NCI-H2196 (cell line): ENCODE data around the gene USP36.

Experiments used
- DNase-seq: peaks from one replicate; lab custom pipeline; 2025; ENCODE audit not compliant: unreplicated experiment; lab: John Stamatoyannopoulos, UW

USP36 gene

DNA sequence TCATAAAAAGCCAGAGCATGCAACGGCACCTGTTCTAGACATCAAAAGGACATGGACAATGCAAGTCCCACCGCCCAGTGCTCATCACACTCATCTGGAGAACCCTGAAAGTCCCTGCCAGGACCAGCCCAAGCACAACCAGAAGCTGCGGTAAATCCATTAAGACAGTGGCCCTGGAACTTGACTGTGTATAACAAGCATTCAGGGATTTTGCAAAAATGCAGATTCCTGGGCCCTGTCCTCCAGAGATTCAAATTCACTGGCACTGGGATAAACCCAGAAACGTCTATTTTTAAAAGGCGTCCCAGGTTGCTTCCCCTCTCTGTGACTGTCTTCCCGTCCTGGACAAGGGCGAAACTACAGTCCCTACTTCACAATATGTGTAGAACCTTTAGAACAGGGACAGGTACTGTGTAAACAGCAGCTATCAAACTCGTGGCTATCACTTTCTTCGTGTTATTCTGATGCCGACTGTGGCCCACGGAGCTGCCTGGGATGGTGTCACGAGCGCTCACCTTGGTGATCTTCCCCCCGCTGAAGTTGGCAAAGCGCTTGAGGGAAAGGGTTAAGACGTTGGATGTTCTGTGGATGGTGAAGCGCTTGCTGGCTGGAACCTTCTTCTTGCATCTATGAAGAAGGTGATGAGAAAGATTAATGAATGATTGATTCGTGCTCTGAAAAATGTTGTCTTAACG, 22.3 kb downstream of the USP36 start:
- no peak for DNase-seq

DNA sequence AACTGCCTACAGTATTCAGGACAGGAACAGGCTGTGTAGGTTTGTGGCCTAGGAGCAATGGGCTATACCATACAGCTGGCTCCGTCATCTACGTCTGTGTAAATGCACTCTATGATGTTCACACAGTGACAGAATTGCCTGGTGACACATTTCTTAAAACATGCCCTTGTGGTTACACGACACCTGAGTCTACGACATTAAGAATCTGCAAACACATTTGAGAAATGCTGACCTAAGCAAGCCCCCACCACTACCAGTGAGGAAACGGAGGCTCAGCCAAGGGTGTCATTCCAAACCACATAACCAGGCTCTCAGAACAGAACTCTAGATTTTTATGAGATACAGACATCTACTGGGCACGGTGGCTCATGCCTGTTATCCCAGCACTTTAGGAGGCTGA, 23.5 kb downstream of the USP36 start:
- no peak for DNase-seq

DNA sequence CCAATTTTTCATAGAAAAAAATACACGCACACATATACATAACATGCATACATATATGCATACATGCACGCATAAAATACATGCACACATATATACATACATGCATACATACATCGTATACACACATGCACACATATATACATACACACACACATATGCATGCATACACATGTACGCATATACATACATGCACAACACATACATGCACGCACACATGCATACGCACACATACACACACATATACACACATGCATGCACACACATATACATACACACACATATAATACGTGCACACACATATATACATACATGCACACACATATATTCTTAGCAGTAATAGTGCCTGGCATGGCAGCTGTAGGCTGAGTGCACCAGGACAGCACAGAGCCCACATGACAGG, 24.9 kb downstream of the USP36 start:
- DNase-seq = no peak

DNA sequence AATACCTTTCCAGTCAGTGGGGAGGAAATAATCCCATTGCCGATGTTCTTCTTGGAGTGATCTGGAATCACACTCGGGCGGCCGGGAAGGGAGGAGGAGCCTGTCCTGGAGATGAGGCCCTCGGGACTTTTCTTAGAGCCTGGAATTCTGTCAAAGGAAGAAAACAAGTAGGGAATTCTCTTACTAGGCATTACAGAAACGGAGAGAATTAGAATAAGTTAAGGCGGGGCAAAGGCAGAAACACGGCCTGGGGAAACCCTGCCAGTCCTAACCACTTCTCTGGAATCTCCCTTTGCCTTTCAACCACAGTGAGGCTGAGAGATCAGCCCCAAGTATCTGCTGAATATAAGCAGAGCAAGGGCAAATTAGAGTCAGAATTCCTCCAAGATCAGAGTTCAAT, 27.8 kb downstream of the USP36 start:
- no peak for DNase-seq

DNA sequence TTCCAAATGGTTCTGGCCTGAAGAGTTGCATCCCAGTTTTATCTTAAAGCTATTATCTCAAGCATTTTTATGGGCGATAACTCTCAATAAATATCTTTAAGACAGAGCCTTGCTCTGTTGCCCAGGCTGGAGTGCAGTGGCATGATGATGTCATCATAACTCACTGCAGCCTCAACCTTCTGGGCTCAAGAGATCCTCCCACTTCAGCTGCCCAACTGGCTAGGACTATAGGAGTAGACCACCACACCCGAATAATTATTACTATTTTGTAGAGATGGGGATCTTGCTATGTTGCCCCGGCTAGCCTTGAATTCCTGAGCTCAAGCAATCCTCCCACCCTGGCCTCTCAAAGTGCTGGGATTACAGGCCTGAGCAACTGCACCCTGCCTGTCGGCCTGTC, 32.5 kb downstream of the USP36 start:
- no peak for DNase-seq

DNA sequence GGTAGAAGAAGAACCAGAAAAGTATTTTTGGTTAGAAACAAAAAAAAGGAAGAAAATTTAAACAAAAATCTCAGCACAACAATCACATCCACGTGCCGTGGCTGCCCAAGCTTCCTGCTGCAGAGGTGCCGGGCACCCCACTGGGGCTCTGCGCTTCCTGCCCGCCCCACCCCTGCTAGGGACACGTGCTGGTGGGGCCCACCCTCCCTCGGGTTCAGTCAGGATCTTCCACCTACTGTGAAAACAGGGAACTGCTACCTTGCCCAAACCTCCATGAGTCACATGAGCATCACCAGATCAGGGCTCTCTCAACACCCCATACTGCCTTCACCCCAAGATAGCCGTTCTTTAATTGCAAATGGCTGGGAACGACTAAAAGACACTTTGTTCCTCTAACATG, 34.2 kb downstream of the USP36 start:
- DNase-seq = no peak

DNA sequence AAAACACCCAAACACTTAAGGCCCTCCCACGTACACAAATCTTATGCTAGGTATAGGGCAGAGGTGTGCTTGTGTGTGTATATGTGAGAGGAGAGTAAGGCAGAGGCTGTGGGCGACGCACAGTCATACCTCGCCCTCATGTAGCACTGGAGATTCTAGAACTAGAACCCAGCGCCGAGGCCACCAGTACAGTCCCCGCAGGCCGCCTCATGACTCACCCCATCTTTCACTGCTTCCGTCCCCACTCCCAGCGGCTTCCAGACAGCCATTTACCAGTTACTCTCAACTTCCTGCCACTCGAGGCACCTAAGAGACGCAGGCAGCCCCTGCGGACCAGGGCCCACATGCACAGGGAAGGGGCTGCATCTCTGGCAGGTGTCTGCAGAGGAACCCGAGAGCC, 35.3 kb downstream of the USP36 start:
- DNase-seq = no peak

DNA sequence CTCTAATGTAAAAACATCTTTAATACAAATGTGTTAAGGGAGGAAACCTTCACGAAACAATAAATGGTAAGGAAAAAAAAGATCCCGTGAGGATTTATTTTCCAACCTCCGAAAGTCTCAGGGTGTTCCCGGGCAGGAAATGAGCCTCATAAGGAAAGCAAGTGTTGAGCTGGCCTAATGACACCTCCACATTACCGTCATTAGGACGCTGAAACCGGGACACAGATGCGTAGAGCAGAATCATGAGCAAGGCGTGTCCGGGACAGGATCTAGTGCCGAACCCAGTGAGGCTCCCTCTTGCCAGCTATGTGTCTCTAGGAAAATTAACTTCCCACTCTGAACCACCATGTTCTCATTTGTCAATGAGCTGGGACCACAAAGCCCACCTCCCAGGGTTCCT, 35.8 kb downstream of the USP36 start:
- no peak for DNase-seq

DNA sequence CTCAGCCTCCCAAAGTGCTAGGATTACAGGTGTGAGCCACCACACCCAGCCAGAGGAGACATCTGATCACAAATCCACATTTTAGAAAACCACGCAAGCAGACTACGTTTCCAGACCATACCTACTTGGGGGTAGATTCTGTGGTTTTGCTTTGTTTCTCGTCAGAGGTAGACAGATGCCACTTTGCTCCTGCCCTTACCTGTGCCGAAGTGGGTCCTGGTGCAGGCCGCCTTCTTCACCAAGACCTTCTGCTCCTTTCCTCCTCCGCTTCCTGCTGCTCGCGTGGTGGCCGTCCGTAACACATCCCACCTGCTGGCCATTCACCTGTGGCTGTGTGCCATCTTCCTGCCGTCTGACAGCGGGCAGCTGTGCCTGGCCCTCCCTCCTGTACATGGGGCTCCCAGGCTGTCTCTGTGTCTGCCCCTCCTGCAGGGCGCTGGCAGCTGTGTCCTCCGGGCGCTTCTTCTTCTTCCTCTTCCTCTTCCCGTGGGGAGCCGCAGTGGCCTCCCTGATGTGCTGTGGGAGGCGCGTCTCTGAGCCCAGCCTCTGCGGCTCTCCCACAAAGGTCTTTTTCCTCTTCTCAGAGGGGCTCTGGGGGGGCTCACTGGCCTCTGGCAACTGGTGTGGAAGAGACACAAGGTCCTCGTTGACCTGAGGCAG, 37.3 kb downstream of the USP36 start:
- DNase-seq = no peak

DNA sequence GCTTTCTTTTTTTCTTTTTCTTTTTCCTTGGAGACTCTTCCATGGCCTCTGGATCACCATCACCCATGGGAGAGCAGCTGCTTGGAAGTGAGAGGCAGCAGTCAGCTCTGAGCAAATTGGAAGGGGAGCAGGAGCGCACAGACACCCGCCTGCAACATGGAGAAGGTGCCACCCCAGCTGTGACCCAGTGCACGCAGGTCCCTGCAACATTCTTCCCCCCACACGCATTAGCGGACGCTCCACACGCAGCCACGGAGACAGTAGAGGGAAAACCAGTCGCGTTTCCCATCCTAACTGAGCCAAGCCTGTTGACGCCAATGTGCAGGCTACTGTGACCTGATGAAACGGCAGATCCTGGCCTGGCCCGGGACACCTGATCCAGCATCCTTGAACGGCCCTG, 38.2 kb downstream of the USP36 start:
- no peak for DNase-seq

DNA sequence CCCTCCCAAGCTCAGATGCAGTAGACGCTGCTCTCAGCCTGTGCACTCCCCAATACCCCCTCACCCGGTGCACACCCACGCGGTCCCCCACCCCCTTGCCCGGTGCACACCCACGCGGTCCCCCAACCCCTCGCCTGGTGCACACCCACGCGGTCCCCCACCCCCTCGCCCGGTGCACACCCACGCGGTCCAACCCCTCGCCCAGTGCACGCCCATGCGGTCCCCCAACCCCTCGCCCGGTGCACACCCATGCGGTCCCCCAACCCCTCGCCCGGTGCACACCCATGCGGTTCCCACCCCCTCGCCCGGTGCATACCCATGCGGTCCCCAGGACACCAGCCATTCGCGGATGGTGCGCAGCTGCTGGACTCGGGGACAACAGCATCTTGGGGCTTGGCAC, 38.6 kb downstream of the USP36 start:
- DNase-seq = no peak

DNA sequence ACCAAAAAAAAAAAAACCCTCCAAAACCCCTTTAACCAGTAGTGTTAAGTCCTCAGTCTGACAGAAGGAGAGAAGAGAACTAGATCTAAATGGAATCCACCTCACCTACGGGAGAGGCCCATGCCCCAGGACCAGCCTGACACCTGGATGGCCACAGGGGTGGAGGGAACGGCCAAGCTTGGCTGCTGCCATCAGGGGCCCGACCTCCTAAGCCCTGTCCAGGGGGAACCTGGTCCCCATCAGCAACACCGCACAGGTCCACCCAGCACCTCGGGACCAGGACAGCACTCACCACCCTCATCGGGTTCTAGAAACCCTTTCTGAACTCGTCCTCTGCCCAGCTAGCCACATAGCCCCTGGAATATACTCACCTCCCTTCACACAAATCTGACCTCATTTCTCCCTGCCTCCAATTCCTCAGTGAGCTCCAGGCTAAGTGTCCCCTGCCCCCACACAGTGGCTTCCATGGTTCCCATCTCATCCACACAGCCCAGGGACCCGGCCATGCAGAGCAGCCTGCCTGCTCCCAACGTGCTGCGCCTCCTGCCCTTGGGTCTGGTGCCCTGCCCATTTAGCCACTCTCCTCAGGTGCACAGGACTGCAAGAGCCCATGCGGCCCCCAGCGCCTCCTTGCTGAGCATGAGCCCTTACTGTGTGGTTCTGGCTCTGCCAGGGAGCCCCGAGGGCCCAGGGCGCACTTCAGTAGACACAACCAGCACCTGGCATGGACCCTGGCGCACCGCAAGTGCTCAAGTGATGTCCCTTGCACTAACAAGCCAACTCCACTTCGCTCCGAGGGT, 40.3 kb downstream of the USP36 start:
- no peak for DNase-seq

DNA sequence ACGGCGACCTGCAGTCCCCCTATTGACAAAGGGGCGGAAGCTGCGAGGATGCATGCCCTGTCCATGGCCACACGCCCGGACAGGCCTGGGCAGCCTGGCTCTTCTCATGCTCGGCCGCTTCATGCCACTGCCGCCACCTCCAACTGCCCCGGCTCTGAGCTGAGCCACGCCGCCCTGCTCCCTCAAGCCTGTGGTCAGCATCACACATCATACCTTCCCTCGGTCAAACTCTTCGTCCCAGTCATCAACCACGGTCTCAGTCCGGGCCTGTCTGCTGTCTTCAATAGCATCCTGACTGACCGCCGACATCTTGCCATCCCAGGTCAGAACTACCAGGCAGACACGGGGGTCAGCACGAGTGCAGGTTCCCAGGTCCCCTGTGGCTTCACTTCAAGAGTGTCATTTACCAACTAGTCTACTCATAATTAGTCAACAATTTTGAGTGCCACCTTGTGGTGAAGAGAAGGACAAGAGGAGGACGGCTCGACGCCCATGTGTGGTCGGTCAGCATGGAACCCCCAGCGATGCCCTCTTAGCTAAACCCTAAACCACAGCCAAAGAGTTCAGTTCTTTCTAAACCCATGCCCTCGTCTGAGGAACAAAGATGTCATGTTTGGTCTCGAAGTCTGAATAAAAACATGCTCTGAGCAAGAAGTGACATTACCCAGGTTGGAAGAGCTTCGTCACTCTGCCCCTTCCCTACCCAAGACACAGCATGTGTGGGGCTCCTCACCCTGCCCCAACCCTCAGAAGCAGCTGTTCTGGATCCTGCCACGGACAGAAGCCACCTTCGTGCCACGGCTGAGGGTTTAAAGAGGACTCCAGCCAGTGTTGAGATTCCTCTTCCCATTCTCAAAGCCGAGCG, 41.7 kb downstream of the USP36 start:
- DNase-seq = peak; percentile 56

DNA sequence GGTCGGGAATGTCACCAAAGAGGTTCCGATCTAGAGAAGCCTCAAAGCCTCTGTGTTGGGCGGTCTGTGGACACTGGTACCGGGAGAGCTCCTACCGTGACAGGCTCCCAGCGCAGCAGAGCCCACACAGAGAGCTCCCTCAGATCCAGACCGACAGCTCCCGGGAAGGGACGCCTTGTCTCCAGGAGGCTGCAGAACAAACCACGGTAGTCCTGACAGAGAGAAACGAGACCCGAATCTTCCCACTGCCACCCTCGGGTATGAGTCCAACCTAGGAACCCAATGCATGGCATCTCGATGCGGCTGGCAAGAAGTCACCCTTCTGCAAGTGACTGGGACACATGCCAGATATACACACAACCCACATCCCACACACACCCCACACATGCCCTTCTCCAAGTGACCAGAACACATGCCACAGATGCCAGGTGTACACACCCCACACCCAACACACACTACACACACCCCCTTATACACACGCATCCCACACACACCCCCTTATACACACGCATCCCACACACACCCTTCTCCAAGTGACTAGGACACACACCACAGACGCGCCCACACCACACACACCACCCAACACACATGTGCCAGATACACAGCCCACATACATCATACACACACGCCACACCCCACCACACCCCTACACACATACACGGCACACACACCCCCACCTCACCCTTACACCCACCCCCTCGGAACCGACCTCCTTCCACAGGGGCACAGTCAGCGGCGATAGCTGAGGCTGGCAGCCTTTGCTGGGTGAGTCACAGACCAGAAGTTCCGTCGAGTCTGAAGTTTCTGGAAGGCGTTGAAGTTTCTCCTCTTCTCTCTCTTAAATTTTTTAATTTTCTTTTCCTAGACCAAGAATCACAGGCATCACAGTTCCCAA, 42.7 kb downstream of the USP36 start:
- DNase-seq = no peak

DNA sequence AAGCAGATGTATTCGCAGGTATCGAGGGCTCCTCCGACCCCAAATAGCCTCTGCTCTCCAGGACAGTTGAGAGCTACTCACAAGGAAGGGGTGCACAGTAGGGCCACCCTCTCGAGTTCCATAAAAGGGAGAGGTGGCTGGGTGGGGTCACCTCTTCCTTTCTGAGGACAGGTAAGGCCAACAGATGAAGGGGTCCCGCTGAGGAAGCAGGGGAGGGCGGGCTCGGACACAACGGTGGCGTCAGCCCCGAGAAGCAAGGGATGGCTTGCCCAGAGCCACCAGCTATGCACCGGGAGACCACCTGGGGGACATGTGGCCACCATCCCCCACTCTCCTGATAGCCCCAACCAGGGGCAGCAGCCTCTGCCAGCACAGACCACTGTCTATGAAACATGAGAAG, 43.4 kb downstream of the USP36 start:
- no peak for DNase-seq

DNA sequence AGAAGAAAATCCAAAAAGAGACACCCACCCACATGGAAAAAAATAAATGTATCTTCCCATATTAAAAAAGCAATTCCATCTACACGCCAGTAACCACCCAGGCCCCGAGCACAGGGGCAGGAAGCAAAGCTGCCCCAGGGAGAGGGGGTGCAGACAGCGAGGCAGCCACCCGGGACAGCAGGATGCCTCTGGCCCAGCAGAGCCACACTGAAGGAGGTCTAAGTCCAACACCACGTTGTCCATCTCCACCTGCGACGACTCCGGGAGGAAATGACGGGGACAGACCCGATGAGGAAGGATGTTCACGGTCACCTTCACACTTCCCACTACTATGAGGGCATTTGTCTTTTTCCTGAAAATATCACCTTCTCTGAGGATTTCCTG, 44.1 kb downstream of the USP36 start:
- DNase-seq = no peak

DNA sequence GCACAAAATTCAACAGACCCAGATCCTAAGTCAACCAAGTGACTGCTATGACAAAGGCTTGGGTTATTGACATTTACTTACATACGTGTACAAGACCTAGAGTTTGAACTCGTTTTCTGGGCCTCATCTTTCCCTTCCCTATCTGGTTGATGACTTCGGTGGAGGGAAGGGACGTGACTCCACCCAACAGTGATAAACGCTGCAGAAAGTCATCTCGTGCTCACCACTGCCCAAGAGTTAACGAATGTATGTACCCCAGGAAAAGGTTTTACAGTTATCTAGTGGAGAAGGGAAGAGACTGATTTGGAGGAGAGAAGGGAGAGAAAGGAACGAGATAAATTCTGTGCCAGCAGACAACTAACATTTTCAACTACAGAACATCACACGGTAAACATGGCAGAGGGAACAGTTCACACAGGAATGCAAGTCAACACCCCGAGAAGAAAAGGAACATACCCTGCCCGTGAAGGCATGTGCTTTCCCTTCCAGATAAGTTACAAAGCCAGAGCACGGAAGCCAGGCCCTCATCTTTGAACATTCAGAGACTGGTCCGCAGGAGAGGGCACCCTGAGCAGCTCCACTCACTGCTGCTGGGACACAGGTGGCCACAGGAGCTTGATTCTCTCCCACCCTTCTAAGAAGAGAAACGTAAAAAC, 44.6 kb downstream of the USP36 start:
- DNase-seq = no peak

DNA sequence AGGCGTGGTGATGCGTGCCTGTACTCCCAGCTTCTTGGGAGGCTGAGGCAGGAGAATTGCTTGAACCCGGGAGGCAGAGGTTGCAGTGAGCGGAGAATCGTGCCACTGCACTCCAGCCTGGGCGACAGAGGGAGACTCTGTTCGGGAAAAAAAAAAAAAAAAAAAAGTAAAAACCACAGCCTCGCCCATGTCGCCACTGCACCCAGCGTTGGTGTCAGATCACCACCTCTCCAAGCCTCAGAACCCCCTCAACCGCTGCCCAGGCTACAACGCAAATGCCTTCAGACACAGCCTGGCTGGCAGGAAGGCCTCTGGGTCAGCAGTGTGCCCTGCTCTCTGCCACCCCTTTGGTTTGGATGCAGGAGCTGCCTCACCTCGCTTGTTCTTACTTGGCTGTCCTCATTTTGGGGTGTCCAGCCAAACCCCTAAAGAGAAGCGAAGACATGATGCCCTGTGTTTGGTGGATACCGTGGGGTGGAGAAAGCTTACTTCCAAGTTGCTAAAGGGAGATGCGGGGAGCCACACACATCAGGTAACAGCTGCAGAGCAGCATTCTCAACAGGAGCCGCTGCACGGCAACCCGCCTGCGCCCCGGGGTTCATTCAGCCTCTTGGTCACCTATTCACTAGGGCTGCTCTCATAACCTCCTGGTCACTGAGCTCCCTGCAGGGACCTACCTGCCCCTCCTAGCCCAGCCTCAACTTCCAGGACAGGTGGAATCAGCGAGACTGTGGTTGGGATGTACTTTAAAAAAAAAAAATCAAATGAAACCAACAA, 45.6 kb downstream of the USP36 start:
- DNase-seq = no peak

DNA sequence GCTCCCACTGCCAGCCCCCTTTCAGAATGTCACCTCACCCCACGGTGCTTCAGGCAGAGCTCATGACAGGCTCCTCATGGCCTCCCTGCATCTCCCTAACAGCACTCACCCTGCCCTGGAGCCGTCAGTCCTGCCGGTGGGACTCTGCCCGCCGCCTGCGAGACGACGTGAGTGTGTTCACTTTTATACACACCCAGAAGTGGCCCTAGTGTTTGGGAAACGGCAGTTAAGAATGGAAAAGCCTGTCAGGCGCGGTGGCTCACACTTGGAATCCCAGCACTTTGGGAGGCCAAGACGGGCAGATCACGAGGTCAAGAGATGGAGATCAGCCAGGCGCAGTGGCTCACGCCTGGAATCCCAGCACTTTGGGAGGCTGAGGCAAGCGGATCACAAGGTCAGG, 46.2 kb downstream of the USP36 start:
- no peak for DNase-seq
